ENCODE results near the gene BAIAP2. TPM values are rescaled to one million over a fixed set of nuclear protein-coding genes. Genes with fewer than 3 reads are reported as not detected.

Gene BAIAP2
- total and polyA plus RNA-seq, 2 donors (not counting 1 experiment from before 2014, with no cell fraction given): 1.3 to 12.0 TPM

DNA sequence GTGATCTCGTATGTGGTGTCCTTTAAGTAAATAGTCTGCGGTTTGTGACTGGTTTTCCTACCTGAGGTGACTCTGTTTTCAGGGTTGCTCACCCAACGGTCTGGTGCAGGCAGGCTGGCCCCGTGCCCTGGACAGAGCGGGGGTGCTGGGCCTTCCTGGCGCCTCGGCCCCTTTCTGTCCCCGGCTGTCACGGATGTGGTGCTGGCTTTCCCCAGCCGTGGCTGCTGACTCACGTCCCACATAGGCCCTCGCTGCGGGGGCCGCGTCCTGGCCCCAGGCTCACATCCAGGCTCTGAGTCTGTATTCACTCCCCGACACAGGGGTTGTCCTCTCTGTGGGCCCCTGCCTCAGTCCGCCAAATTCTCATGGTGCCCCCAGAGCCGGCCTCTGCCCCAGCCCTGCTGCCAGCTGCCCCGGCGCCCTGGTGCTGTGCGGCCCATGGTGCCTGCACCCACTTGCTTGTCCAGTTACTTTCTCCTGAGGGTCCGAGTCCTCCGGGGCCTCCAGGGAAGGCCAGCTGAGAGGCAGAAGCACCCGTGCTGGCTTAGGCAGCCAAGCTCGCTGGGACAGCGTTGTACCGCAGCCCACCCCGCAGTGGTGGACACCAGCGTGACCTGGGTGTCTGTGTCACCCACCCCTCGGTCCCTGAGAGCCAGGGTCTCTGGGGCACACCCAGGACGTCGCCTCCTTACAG lies 37.4 kb upstream of the BAIAP2 start:
- ATAC-seq (ENCODE audit: low read depth): no peak
- Histone ChIP-seq H3K36me3 (replicated peaks in 1 of 2; ENCODE audit: control extremely low read depth in 1 of 2, control insufficient read depth in 1 of 2, extremely low read depth in 1 of 2, insufficient read depth in 2 of 2, low read length in 1 of 2) (peaks cover 0 to 43% of the 10 kb centered on the region in 2 experiments), H3K4me1 (ENCODE audit: control insufficient read depth in 2 of 2, insufficient read depth in 2 of 2, low read length in 2 of 2) (peaks cover 10% of the 10 kb centered on the region in 2 donors), H2AFZ (ENCODE audit: insufficient read depth, low read depth, low read length, poor library complexity, severe bottlenecking) (no peak overlapping the region), H3K9ac (ENCODE audit: low read length) (no peak overlapping the region), H3K4me3 (ENCODE audit: control extremely low read depth in 1 of 5, extremely low read depth in 1 of 5, insufficient read depth in 1 of 5, low read depth in 2 of 5, low read length in 4 of 5) (no peak overlapping the region), H4K20me1 (ENCODE audit: control insufficient read depth, insufficient read depth, low read length, poor library complexity, severe bottlenecking) (peaks cover 18% of the 10 kb centered on the region), H3K27me3 (replicated peaks in 1 of 4; ENCODE audit: control extremely low read depth in 1 of 4, control insufficient read depth in 3 of 4, insufficient read depth in 4 of 4, low read length in 3 of 4) (peaks cover 0 to 2% (median 0%) of the 10 kb centered on the region in 4 experiments), H3K79me2 (ENCODE audit: control insufficient read depth, insufficient read depth, low read length) (no peaks in the 10 kb centered on the region), H3K9me3 (ENCODE audit: control extremely low read depth in 1 of 3, control insufficient read depth in 2 of 3, insufficient read depth in 1 of 3, low read length in 2 of 3) (no peaks in the 10 kb centered on the region), H3K4me2 (replicated peaks; ENCODE audit: low read depth, low read length, poor library complexity, severe bottlenecking) (no peak overlapping the region), H3K27ac (ENCODE audit: low read length in 2 of 2) (no peak overlapping the region)
- POLR2A ChIA-PET: no interaction called here
- CTCF ChIA-PET: no interaction called here
- no peaks in the 10 kb centered on the region for H3K9me3 Mint-ChIP-seq (ENCODE audit: insufficient read depth)
- 94% methylated on average over 32 of the region's 32 CpGs for WGBS (ENCODE audit: insufficient coverage)
- intact Hi-C loops (cut with micrococcal nuclease): no loop called here
- H3K27ac Mint-ChIP-seq: no peak overlapping the region
- DNase-seq: peak; percentile 10
- H3K4me1 Mint-ChIP-seq: peaks cover 7% of the 10 kb centered on the region
- no peak for TF ChIP-seq EZH2 (IDR thresholded peaks at IDR 0.05; ENCODE audit: borderline replicate concordance, insufficient read depth, low read depth, low read length, poor library complexity, severe bottlenecking)
- no peak for TF ChIP-seq CTCF (IDR thresholded peaks at IDR 0.05)
- H3K27me3 Mint-ChIP-seq: peaks cover 5% of the 10 kb centered on the region
- no peak overlapping the region for H3K4me3 Mint-ChIP-seq

- Mint-ChIP-seq H3K4me1 (peaks cover 2% of the 10 kb centered on the region), H3K4me3 (no peak overlapping the region), H3K27ac (no peak overlapping the region), H3K27me3 (peaks cover 7% of the 10 kb centered on the region), H3K9me3 (ENCODE audit: insufficient read depth) (no peaks in the 10 kb centered on the region)
- H2AFZ ChIP-seq (ENCODE audit: insufficient read depth, low read depth, low read length, poor library complexity, severe bottlenecking): no peak overlapping the region
- 99% methylated on average over 18 of the region's 19 CpGs for WGBS (ENCODE audit: insufficient coverage)
- TF ChIP-seq CTCF (IDR thresholded peaks at IDR 0.05) (no peak), EZH2 (IDR thresholded peaks at IDR 0.05; ENCODE audit: borderline replicate concordance, insufficient read depth, low read depth, low read length, poor library complexity, severe bottlenecking) (no peak)
- no peak overlapping the region for H3K4me3 ChIP-seq (ENCODE audit: control extremely low read depth in 1 of 5, extremely low read depth in 1 of 5, insufficient read depth in 1 of 5, low read depth in 2 of 5, low read length in 4 of 5)
- CTCF ChIA-PET: interaction anchor here (1.0 kb wide), 1 partner anchor 23 kb away, joined by 3 read pairs; no protein-coding TSS in a partner anchor
- H3K27me3 ChIP-seq (replicated peaks in 1 of 4; ENCODE audit: control extremely low read depth in 1 of 4, control insufficient read depth in 3 of 4, insufficient read depth in 4 of 4, low read length in 3 of 4): peaks cover 0 to 7% (median 2%) of the 10 kb centered on the region in 4 experiments
- no peaks in the 10 kb centered on the region for H3K79me2 ChIP-seq (ENCODE audit: control insufficient read depth, insufficient read depth, low read length)
- ATAC-seq (ENCODE audit: low read depth): no peak
- no peak overlapping the region for H3K27ac ChIP-seq (ENCODE audit: low read length in 2 of 2)
- POLR2A ChIA-PET: no interaction called here
- H3K9ac ChIP-seq (ENCODE audit: low read length): no peak overlapping the region
- peaks cover 0 to 43% of the 10 kb centered on the region in 2 experiments for H3K36me3 ChIP-seq (replicated peaks in 1 of 2; ENCODE audit: control extremely low read depth in 1 of 2, control insufficient read depth in 1 of 2, extremely low read depth in 1 of 2, insufficient read depth in 2 of 2, low read length in 1 of 2)
- H3K9me3 ChIP-seq (ENCODE audit: control extremely low read depth in 1 of 3, control insufficient read depth in 2 of 3, insufficient read depth in 1 of 3, low read length in 2 of 3): no peaks in the 10 kb centered on the region
- H3K4me1 ChIP-seq (ENCODE audit: control insufficient read depth in 2 of 2, insufficient read depth in 2 of 2, low read length in 2 of 2): peaks cover 3% of the 10 kb centered on the region in 2 donors
- H3K4me2 ChIP-seq (replicated peaks; ENCODE audit: low read depth, low read length, poor library complexity, severe bottlenecking): no peak overlapping the region
- peaks cover 12% of the 10 kb centered on the region for H4K20me1 ChIP-seq (ENCODE audit: control insufficient read depth, insufficient read depth, low read length, poor library complexity, severe bottlenecking)
- no peak for DNase-seq
- intact Hi-C loops (cut with micrococcal nuclease): no loop called here
Observed at GRCh38 chr17:80998118-80998747, 36.7 kb upstream of the BAIAP2 start.
